Neural crest cell (in vitro differentiated cells): ENCODE results near the gene DGCR8. TPM values are rescaled to one million over a fixed set of nuclear protein-coding genes. Genes with fewer than 3 reads are reported as not detected.

ENCODE experiments used
- DNase-seq: peaks from one replicate; pipeline ENCODE4 v3.0.0; 2021; ENCODE audit warnings: low read depth, mixed read lengths, low spot score
- H3K27ac Mint-ChIP-seq: one replicate; pipeline ENCODE4 v1.8.0; 2021; ENCODE audit warnings: mild to moderate bottlenecking, mixed read lengths; ENCODE audit not compliant: unreplicated experiment
- H3K27me3 Mint-ChIP-seq: 2 replicates; pipeline ENCODE4 v1.8.0; 2021; ENCODE audit warnings: low read depth, mild to moderate bottlenecking, mixed read lengths
- H3K36me3 Mint-ChIP-seq: 2 replicates; pipeline ENCODE4 v1.8.0; 2021; ENCODE audit warnings: low read depth, mild to moderate bottlenecking, mixed read lengths
- H3K4me1 Mint-ChIP-seq: 2 replicates; pipeline ENCODE4 v1.8.0; 2021; ENCODE audit warnings: mixed read lengths
- H3K4me3 Mint-ChIP-seq: one replicate; pipeline ENCODE4 v1.8.0; 2021; ENCODE audit warnings: mild to moderate bottlenecking, mixed read lengths
- H3K9me3 Mint-ChIP-seq: 2 replicates; pipeline ENCODE4 v1.8.0; 2021; ENCODE audit warnings: mixed read lengths
- CTCF ChIP-seq: fragments of 200-600 bp; sonication (generic); conservative IDR thresholded peaks from 2 replicates; pipeline ENCODE4 v1.5.0; 2021; ENCODE audit warnings: antibody characterized with exemption, mild to moderate bottlenecking
- total RNA-seq: library from RNA; stranded (reverse); gene quantifications from 2 replicates; pipeline ENCODE4 v1.2.1, GENCODE V29; 2021

DGCR8 gene
- total RNA-seq, 1 donor from 2014 or later, result 86.5 TPM

- DNase-seq, result no peak
- H3K4me3 Mint-ChIP-seq, result no peak overlapping the region
- no peaks in the 10 kb centered on the region for H3K4me1 Mint-ChIP-seq
- no peak for TF ChIP-seq CTCF
- no peaks in the 10 kb centered on the region for H3K9me3 Mint-ChIP-seq
- no peak overlapping the region for H3K27ac Mint-ChIP-seq
- no peaks in the 10 kb centered on the region for H3K27me3 Mint-ChIP-seq
- no peaks in the 10 kb centered on the region for H3K36me3 Mint-ChIP-seq
Measured at GRCh38 chr22:20143883-20144665, 64.0 kb downstream of the DGCR8 start.

GRCh38 chr22:20145206-20145831 is 65.3 kb downstream of the DGCR8 start:
- H3K36me3 Mint-ChIP-seq, result no peaks in the 10 kb centered on the region
- no peak for DNase-seq
- TF ChIP-seq CTCF, result no peak
- H3K4me3 Mint-ChIP-seq, result no peak overlapping the region
- H3K4me1 Mint-ChIP-seq, result no peaks in the 10 kb centered on the region
- H3K9me3 Mint-ChIP-seq, result no peaks in the 10 kb centered on the region
- no peak overlapping the region for H3K27ac Mint-ChIP-seq
- H3K27me3 Mint-ChIP-seq, result no peaks in the 10 kb centered on the region

GRCh38 chr22:20145832-20146223 is 65.8 kb downstream of the DGCR8 start:
- no peak overlapping the region for H3K4me3 Mint-ChIP-seq
- H3K36me3 Mint-ChIP-seq, result no peaks in the 10 kb centered on the region
- H3K9me3 Mint-ChIP-seq, result no peaks in the 10 kb centered on the region
- no peaks in the 10 kb centered on the region for H3K27me3 Mint-ChIP-seq
- H3K27ac Mint-ChIP-seq, result no peak overlapping the region
- H3K4me1 Mint-ChIP-seq, result no peaks in the 10 kb centered on the region
- DNase-seq, result no peak
- TF ChIP-seq CTCF, result no peak

- peak overlapping the region; percentile 27 for H3K27ac Mint-ChIP-seq
- no peaks in the 10 kb centered on the region for H3K36me3 Mint-ChIP-seq
- peaks cover 6% of the 10 kb centered on the region for H3K4me1 Mint-ChIP-seq
- DNase-seq, result no peak
- no peak for TF ChIP-seq CTCF
- no peaks in the 10 kb centered on the region for H3K27me3 Mint-ChIP-seq
- no peaks in the 10 kb centered on the region for H3K9me3 Mint-ChIP-seq
- peak overlapping the region; percentile 23 for H3K4me3 Mint-ChIP-seq
Measured at GRCh38 chr22:20146777-20147176, 66.7 kb downstream of the DGCR8 start.

GRCh38 chr22:20147237-20147988 is 67.4 kb downstream of the DGCR8 start:
- peaks cover 6% of the 10 kb centered on the region for H3K4me1 Mint-ChIP-seq
- TF ChIP-seq CTCF, result no peak
- no peaks in the 10 kb centered on the region for H3K36me3 Mint-ChIP-seq
- H3K9me3 Mint-ChIP-seq, result no peaks in the 10 kb centered on the region
- DNase-seq, result no peak
- H3K4me3 Mint-ChIP-seq, result no peak overlapping the region
- no peak overlapping the region for H3K27ac Mint-ChIP-seq
- no peaks in the 10 kb centered on the region for H3K27me3 Mint-ChIP-seq
